ENCODE results near the gene CYB561.

The CYB561 gene

DNA sequence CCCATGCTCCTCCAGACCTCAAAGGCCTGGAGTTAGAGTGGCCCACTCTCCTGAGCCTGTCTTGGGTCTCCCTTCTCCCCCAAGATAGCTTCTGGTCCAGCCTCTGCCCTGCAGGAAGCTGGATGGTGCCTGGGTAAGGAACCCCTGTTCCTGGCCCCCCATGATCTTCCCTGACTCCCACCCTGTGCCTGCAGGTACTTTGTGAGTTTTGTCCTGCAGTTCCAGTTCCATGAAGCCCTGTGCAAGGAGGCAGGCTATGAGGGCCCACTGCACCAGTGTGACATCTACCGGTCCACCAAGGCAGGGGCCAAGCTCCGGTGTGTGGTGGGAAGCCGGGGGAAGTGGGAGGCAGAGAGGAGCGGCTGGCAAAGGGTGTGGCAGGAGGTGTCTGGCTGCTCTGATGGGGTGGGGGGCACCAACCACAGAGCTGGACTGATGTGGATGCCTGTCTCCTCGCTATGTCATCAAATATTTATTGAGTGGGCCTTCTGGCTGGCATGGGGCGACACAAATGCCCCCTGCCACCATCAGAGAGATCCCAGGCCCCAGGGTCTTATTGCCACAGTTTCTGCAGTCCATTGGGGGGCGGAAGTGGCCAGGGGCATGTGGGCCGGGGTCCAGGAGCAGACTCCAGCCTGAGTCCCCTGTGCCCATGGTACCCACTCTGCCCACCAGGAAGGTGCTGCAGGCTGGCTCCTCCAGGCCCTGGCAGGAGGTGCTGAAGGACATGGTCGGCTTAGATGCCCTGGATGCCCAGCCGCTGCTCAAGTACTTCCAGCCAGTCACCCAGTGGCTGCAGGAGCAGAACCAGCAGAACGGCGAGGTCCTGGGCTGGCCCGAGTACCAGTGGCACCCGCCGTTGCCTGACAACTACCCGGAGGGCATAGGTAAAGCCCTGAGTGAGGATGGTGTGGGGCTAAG lies 37.8 kb upstream of the CYB561 start:
- TF ChIP-seq, protein P1, sequence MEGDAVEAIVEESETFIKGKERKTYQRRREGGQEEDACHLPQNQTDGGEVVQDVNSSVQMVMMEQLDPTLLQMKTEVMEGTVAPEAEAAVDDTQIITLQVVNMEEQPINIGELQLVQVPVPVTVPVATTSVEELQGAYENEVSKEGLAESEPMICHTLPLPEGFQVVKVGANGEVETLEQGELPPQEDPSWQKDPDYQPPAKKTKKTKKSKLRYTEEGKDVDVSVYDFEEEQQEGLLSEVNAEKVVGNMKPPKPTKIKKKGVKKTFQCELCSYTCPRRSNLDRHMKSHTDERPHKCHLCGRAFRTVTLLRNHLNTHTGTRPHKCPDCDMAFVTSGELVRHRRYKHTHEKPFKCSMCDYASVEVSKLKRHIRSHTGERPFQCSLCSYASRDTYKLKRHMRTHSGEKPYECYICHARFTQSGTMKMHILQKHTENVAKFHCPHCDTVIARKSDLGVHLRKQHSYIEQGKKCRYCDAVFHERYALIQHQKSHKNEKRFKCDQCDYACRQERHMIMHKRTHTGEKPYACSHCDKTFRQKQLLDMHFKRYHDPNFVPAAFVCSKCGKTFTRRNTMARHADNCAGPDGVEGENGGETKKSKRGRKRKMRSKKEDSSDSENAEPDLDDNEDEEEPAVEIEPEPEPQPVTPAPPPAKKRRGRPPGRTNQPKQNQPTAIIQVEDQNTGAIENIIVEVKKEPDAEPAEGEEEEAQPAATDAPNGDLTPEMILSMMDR (IDR thresholded peaks at IDR 0.05): no peak
- Histone ChIP-seq H3K4me3 (no peak overlapping the region), H3K27ac (no peak overlapping the region)
- no peak for DNase-seq (ENCODE audit: low spot score)

DNA sequence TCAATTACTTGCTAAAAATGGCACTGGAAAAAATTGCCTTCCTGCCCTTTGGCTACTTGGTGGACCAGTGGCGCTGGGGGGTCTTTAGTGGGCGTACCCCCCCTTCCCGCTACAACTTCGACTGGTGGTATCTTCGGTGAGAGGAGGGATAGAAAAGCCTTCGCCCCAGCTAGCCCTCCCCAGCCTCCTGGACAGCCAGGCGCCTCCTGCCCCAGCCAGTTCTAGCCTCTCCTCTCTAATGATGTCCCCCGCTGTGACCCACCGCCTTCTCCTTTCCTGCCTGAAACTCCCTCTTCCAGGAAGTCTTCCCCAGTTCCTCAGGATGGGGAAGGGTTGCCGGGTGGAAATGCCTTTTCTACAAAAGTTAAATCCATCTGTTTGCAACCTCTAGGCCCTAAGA lies 36.9 kb upstream of the CYB561 start:
- TF ChIP-seq, protein P1 (IDR thresholded peaks at IDR 0.05): no peak
- Histone ChIP-seq H3K4me3 (no peak overlapping the region), H3K27ac (no peak overlapping the region)
- DNase-seq (ENCODE audit: low spot score): no peak

DNA sequence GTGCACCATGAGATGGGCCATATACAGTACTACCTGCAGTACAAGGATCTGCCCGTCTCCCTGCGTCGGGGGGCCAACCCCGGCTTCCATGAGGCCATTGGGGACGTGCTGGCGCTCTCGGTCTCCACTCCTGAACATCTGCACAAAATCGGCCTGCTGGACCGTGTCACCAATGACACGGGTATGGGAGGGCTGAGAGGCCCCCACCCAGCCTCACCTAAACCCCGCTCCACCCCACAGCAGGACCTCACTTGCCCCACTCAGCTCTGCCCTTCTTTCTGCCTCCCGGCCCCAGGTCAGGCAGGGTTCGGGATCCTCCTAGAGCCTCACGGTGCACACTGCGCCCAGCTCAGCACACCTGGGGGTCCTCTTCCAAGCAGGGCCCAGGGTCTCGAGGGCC lies 36.4 kb upstream of the CYB561 start:
- TF ChIP-seq, protein P1 (IDR thresholded peaks at IDR 0.05): no peak
- no peak for DNase-seq (ENCODE audit: low spot score)
- Histone ChIP-seq H3K27ac (no peak overlapping the region), H3K4me3 (no peak overlapping the region)

DNA sequence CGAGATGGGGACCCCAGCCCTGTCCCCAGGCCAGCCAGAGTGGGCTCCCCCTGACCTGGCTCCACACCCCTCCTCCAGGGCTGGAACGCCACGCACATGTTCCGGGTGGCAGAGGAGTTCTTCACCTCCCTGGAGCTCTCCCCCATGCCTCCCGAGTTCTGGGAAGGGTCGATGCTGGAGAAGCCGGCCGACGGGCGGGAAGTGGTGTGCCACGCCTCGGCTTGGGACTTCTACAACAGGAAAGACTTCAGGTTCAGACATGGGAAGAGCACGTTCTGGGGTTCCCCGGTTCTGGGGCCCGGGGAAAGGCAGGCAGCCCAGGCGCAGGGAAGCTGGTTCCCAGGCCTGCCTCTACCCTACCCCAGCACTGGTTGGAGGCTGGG lies 35.4 kb upstream of the CYB561 start:
- H3K27ac ChIP-seq: no peak overlapping the region
- TF ChIP-seq, protein P1 (IDR thresholded peaks at IDR 0.05): no peak
- DNase-seq (ENCODE audit: low spot score): peak; percentile 59
- no peak overlapping the region for H3K4me3 ChIP-seq

DNA sequence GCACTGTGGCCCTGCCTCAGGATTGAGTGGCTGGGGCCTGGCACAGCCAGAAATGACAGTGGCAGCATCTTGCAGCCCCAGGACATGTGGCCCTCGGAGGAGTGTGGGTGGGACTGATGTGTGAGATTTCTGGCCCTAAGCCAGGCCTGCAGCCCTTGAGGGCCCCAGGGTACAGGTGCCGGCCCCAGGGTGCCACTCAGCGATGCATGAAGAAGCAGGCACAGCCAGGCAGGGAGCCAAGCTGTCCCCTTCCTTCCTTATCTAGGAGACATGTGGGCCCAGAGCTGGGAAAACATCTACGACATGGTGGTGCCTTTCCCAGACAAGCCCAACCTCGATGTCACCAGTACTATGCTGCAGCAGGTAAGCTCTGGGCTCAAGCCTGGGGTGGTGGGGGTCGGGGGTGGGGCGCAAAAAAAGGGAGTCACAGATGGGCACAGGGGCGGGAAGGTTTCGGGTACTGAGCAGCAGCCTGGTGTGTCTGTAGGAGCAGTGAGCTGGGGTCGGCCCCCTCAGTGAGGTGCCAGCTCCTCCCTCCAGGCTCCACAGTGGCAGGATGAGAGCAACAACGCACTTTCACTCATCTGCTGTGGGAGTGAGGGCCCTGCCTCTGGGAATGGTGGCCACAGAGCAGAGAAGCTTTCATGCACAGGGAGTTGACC lies 34.9 kb upstream of the CYB561 start:
- Histone ChIP-seq H3K4me3 (no peak overlapping the region), H3K27ac (no peak overlapping the region)
- TF ChIP-seq, protein P1 (IDR thresholded peaks at IDR 0.05): no peak
- DNase-seq (ENCODE audit: low spot score): peak; percentile 64

DNA sequence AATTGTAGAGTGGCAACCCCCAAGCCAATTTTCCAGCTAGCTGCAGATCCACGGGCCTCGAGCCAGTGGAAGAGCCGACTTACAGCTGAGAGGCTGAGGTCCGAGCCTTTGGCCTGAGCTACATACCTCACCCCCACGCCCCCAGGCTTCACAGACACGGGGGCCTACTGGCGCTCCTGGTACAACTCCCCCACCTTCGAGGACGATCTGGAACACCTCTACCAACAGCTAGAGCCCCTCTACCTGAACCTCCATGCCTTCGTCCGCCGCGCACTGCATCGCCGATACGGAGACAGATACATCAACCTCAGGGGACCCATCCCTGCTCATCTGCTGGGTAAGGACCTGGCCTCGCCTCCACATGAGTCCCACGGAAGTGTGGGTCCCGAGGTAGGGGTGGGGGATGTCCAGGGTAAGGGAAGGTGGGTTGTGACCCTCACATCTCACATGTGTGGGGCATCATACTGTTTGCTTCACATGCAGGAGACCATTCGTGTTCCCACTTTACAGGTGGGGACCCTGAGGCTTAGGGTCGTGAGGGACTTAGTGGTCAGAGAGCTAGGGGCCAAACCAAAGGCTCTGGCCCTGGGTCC lies 34.2 kb upstream of the CYB561 start:
- DNase-seq (ENCODE audit: low spot score): peak; percentile 54
- no peak overlapping the region for H3K27ac ChIP-seq
- TF ChIP-seq, protein P1 (IDR thresholded peaks at IDR 0.05): no peak
- H3K4me3 ChIP-seq: no peak overlapping the region

All from coronary artery (tissue), 2 donors.